IPS-18a (cell line): Measurements from ENCODE around the gene CTIF.

Experiments
- H3K27ac ChIP-seq: one replicate; pipeline ENCODE4 v1.5.1; 2013; ENCODE audit warnings: low read length
- H3K27me3 ChIP-seq: one replicate; pipeline ENCODE4 v1.6.1; 2013; ENCODE audit warnings: mild to moderate bottlenecking, low read length; ENCODE audit not compliant: control insufficient read depth, insufficient read depth
- H3K36me3 ChIP-seq: one replicate; pipeline ENCODE4 v1.6.1; 2013; ENCODE audit warnings: low read depth, low read length; ENCODE audit not compliant: control insufficient read depth
- H3K4me1 ChIP-seq: one replicate; pipeline ENCODE4 v1.6.1; 2013; ENCODE audit warnings: low read depth, low read length; ENCODE audit not compliant: control insufficient read depth
- H3K4me3 ChIP-seq: one replicate; pipeline ENCODE4 v1.5.1; 2013; ENCODE audit warnings: low read length
- H3K9ac ChIP-seq: one replicate; pipeline ENCODE4 v1.6.1; 2013; ENCODE audit warnings: mild to moderate bottlenecking, low read length, moderate library complexity
- H3K9me3 ChIP-seq: one replicate; pipeline ENCODE4 v1.6.1; 2013; ENCODE audit warnings: low read depth, low read length; ENCODE audit not compliant: control insufficient read depth

The CTIF gene

DNA sequence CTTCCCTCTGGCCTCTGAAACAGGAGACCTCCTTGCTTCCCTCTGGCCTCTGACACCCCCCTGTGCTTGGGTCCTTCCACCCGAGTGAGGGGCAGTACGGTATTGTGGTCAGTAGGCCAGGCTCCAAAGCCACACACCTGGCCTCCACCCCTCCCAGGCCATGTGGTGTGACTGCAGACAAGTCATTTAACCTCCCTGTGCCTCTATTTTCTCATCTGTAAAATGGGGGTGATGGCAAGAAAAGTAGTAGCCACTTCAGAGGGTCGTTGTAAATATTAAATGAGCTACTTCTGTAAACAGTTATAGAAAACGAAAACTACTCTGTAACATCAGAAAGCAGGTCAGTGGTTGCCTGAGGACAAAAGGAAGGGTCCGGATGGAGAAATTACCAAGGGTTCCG, 337.8 kb downstream of the CTIF start:
- Histone ChIP-seq H3K27ac (no peak overlapping the region), H3K4me3 (no peak overlapping the region), H3K27me3 (no peaks in the 10 kb centered on the region), H3K4me1 (peaks cover 9% of the 10 kb centered on the region), H3K9ac (no peak overlapping the region), H3K36me3 (no peaks in the 10 kb centered on the region), H3K9me3 (no peaks in the 10 kb centered on the region)

DNA sequence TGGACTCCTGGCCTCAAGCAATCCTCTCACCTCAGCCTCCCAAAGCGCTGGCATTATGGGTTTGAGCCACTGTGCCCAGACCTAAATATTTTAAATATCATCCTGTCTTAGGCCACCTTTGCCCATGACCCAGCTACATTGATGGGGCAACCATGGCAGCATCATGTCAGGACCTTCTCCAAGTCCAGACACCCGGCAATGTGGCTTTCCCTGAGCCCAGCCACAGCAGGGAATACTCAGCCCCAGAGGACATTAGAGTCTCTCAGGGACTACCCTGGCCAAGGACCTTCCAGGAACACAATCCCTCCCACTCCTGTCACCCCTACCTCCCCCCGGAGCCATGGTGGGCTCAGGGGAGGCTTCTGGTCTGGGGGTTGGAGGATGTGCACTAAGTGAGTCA, 339.1 kb downstream of the CTIF start:
- Histone ChIP-seq H3K27ac (no peak overlapping the region), H3K4me1 (peaks cover 9% of the 10 kb centered on the region), H3K36me3 (no peaks in the 10 kb centered on the region), H3K4me3 (no peak overlapping the region), H3K9me3 (no peaks in the 10 kb centered on the region), H3K27me3 (no peaks in the 10 kb centered on the region), H3K9ac (no peak overlapping the region)

DNA sequence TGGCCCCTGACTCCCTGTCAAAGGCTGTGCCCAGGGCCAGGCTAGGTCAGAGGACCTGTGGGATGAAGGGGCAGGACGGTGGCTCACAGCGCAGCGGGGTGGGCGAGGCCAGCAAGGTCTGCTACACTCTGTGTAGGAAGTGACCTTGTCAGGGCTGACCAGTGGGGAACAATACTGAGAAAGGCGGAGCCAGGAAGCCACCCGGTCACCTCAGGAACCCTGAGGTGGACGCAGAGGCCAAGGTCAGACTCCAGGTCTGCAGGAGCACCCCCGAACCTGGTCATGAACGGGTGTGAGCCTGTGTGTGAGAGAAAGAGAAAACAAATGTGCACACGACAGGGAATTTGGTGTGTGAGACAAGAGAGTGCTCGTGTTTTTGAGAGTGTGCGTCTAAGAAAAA, 339.6 kb downstream of the CTIF start:
- H3K9ac ChIP-seq: no peak overlapping the region
- H3K9me3 ChIP-seq: no peaks in the 10 kb centered on the region
- H3K4me3 ChIP-seq: no peak overlapping the region
- H3K27me3 ChIP-seq: no peaks in the 10 kb centered on the region
- peaks cover 9% of the 10 kb centered on the region for H3K4me1 ChIP-seq
- no peaks in the 10 kb centered on the region for H3K36me3 ChIP-seq
- H3K27ac ChIP-seq: no peak overlapping the region

GRCh38 chr18:48879008-48879431, 340.2 kb downstream of the CTIF start:
- Histone ChIP-seq H3K4me3 (no peak overlapping the region), H3K9me3 (no peaks in the 10 kb centered on the region), H3K4me1 (peaks cover 9% of the 10 kb centered on the region), H3K36me3 (no peaks in the 10 kb centered on the region), H3K27ac (no peak overlapping the region), H3K9ac (no peak overlapping the region), H3K27me3 (no peaks in the 10 kb centered on the region)

DNA sequence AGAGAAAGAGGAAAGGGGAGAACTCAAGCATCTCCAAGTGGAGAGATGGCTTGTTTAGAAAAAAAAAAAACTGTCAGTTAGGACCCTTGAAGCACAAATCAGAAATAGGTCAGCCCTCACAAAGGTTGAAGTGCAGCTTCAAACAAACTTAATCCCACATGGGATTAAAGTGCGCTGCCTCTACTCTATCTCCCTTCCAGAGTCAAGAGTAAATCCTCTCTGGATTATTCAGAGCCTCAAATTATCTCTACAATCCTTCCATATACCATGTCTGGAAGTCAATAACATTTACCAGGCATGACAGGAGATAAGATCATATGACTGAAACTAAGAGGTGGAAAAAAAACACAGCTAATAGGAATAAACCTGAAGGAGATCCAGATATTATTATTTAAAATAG, 342.1 kb downstream of the CTIF start:
- Histone ChIP-seq H3K9me3 (no peaks in the 10 kb centered on the region), H3K27ac (no peak overlapping the region), H3K36me3 (no peaks in the 10 kb centered on the region), H3K4me1 (peaks cover 9% of the 10 kb centered on the region), H3K27me3 (no peaks in the 10 kb centered on the region), H3K9ac (no peak overlapping the region), H3K4me3 (no peak overlapping the region)

GRCh38 chr18:48882379-48882778, 343.5 kb downstream of the CTIF start:
- no peak overlapping the region for H3K4me3 ChIP-seq
- H3K36me3 ChIP-seq: no peaks in the 10 kb centered on the region
- no peak overlapping the region for H3K27ac ChIP-seq
- no peaks in the 10 kb centered on the region for H3K27me3 ChIP-seq
- no peaks in the 10 kb centered on the region for H3K9me3 ChIP-seq
- H3K9ac ChIP-seq: no peak overlapping the region
- H3K4me1 ChIP-seq: peaks cover 9% of the 10 kb centered on the region

DNA sequence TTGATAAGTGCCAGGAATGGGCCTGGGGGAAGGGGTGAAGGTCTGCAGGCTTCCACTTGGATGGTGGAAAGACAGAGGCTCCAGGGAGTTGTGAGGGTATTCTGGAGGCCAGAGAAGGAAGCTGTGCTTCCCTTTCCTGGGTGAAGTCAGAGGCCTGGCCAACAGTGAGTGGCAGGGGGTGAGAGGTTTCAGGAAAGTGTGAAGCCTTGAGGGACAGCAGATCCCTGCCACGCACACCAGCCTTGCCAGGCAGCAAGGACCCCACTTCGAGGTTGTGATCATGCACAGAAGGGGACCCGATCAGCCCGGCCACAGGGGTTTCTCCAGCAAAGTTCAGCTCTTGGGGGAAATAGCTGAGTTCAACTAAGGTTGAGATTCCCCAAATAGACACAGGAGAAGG, 345.5 kb downstream of the CTIF start:
- Histone ChIP-seq H3K9ac (no peak overlapping the region), H3K27ac (no peak overlapping the region), H3K4me3 (no peak overlapping the region), H3K4me1 (peaks cover under 1% of the 10 kb centered on the region), H3K9me3 (no peaks in the 10 kb centered on the region), H3K27me3 (no peaks in the 10 kb centered on the region), H3K36me3 (no peaks in the 10 kb centered on the region)

DNA sequence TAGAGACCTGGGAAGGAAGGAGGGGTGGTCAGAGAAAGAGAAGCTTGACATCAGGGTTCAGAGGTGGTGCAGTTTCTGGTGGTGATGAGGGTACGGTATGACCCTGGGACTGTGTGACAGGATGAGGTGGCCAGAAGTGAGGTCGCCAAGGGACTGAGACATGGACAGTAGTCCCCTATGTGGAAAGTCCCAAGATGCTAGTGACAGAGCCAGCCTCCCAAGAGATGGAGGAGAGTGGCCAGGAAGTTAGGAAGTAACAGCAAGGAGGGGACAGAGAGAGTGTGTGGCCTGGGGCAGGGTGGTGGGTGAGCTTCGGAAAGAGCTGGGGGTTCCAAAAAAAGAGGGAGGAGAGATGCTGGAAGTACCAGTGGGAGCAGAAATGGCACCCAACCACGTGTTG, 345.9 kb downstream of the CTIF start:
- H3K27me3 ChIP-seq: no peaks in the 10 kb centered on the region
- H3K4me1 ChIP-seq: no peaks in the 10 kb centered on the region
- H3K36me3 ChIP-seq: no peaks in the 10 kb centered on the region
- H3K9ac ChIP-seq: no peak overlapping the region
- H3K27ac ChIP-seq: no peak overlapping the region
- no peak overlapping the region for H3K4me3 ChIP-seq
- no peaks in the 10 kb centered on the region for H3K9me3 ChIP-seq

GRCh38 chr18:48885266-48885923, 346.6 kb downstream of the CTIF start:
- no peaks in the 10 kb centered on the region for H3K36me3 ChIP-seq
- no peak overlapping the region for H3K27ac ChIP-seq
- no peak overlapping the region for H3K4me3 ChIP-seq
- no peaks in the 10 kb centered on the region for H3K4me1 ChIP-seq
- H3K9me3 ChIP-seq: no peaks in the 10 kb centered on the region
- H3K27me3 ChIP-seq: no peaks in the 10 kb centered on the region
- no peak overlapping the region for H3K9ac ChIP-seq

DNA sequence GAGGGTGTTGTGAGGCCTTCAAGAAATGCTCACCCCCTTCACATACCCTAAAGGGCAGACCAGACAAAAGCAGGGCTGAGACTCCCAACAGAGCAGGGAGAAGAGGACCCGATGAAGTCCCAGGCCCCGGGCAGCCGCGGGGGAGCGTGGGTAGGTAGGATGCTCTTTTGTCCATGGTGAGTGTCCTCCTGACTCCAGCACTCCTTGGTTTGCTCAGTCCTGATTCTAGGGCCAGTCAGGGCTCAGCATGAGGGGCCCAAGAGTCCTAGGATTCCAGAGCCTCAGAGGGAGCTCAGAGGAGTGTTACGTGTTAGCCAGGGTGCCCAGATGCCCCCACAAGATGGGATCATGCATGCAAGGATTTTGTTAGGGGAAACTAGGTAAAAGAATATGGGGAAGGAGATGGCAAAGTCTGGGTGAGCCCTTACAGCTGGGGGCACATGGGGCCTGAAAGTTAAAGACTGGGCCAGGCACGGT, 347.1 kb downstream of the CTIF start:
- H3K36me3 ChIP-seq: no peaks in the 10 kb centered on the region
- H3K27me3 ChIP-seq: no peaks in the 10 kb centered on the region
- H3K27ac ChIP-seq: no peak overlapping the region
- no peak overlapping the region for H3K9ac ChIP-seq
- no peak overlapping the region for H3K4me3 ChIP-seq
- H3K9me3 ChIP-seq: no peaks in the 10 kb centered on the region
- no peaks in the 10 kb centered on the region for H3K4me1 ChIP-seq

- H3K9ac ChIP-seq: no peak overlapping the region
- no peaks in the 10 kb centered on the region for H3K36me3 ChIP-seq
- no peaks in the 10 kb centered on the region for H3K4me1 ChIP-seq
- no peak overlapping the region for H3K4me3 ChIP-seq
- no peak overlapping the region for H3K27ac ChIP-seq
- no peaks in the 10 kb centered on the region for H3K27me3 ChIP-seq
- H3K9me3 ChIP-seq: no peaks in the 10 kb centered on the region
These were observed 347.9 kb downstream of the CTIF start for GRCh38 chr18:48886520-48887293.
